ENCODE results near the gene EFCC1. TPM values are rescaled to one million over a fixed set of nuclear protein-coding genes. Genes with fewer than 3 reads are reported as not detected.

EFCC1 gene
- total RNA-seq, 1 donor from 2014 or later, result 0.21 TPM

DNA sequence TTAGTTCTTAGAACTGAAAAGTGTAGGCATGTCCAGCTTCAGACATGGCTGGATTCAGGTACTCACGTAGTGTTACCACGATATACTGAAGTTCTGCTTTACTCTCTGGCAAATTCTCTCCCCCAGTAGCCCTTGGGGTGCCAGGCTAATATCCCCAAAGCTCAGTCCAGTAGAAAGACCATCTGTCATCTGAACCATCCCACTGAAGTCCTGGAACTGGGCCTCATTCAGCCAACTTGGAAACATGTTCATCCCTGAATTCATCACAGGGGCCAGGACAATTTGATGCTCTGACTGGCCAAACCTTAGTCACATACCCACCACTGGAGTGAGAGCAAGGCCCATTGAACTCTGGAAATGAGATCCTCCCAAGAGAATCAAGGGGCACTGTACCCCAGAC is 8.2 kb downstream of the EFCC1 start:
- Mint-ChIP-seq H3K36me3 (ENCODE audit: low read depth) (no peaks in the 10 kb centered on the region), H3K4me1 (ENCODE audit: low read depth) (peaks cover 29% of the 10 kb centered on the region), H3K4me3 (no peak overlapping the region), H3K27me3 (ENCODE audit: insufficient read depth) (peaks cover 7% of the 10 kb centered on the region), H3K27ac (no peak overlapping the region), H3K9me3 (no peaks in the 10 kb centered on the region)
- intact Hi-C loops (cut with micrococcal nuclease), result no loop called here
- DNase-seq (ENCODE audit: low spot score), result no peak

DNA sequence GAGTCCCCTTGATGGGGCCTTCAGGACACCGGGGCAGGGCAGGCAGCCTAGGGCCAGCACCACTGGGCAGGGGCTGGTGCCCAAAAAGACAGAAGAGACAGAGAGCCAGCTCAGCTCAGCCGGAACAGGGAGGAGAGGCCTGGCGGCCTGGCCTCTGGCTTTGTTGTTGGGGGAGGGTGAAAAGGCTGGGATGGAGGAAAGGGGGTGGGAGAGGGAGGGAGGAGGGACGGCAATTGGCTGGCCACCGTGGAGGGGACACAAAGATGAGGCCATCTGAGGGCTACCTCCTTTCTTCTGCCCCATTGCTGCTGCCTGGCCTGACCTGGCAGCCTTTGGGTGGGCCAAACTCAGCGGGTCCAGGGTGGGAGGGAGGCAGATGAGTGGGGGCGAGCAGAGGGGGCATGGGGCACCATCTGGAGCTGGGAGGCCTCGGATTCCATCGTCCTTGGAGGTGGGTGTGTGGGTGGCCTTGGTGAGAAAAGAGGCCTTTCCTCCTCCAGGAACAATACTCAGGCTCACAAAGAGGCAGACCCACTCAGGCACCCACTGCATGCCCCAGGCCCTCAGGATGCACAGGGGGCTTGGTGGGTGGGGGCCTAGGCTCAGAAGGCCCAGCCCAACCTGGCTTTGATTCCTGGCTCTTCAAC is 9.3 kb downstream of the EFCC1 start:
- Mint-ChIP-seq H3K27me3 (ENCODE audit: insufficient read depth) (peaks cover 2% of the 10 kb centered on the region), H3K9me3 (no peaks in the 10 kb centered on the region), H3K36me3 (ENCODE audit: low read depth) (no peaks in the 10 kb centered on the region), H3K27ac (no peak overlapping the region), H3K4me1 (ENCODE audit: low read depth) (peaks cover 32% of the 10 kb centered on the region), H3K4me3 (no peak overlapping the region)
- DNase-seq (ENCODE audit: low spot score), result no peak
- intact Hi-C loops (cut with micrococcal nuclease), result no loop called here

DNA sequence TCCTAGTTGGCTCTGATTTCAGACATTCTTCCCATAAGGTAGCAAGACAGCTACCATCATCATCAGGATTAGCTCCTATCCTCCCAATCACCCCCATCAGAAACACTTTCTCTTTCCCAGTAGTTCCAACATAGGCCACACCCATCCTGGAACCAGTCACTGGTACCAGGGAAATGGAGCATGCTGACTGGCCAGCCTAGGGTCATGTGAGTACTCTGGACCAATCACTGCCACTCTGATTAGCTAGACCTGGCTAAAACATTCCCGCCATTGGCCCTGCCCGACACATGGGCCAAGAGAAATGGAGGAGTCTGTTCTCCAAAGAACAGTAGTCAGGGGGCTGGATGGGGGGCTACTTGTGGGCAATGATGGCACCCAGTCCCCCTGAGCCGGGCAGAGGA is 12.4 kb downstream of the EFCC1 start:
- H3K36me3 Mint-ChIP-seq (ENCODE audit: low read depth), result peaks cover 2% of the 10 kb centered on the region
- H3K27ac Mint-ChIP-seq, result no peak overlapping the region
- H3K4me1 Mint-ChIP-seq (ENCODE audit: low read depth), result peaks cover 45% of the 10 kb centered on the region
- no peak for DNase-seq (ENCODE audit: low spot score)
- peaks cover 2% of the 10 kb centered on the region for H3K27me3 Mint-ChIP-seq (ENCODE audit: insufficient read depth)
- H3K9me3 Mint-ChIP-seq, result no peaks in the 10 kb centered on the region
- no peak overlapping the region for H3K4me3 Mint-ChIP-seq
- intact Hi-C loops (cut with micrococcal nuclease), result no loop called here

- H3K27ac Mint-ChIP-seq, result no peak overlapping the region
Observed at GRCh38 chr3:129014148-129014547, 13.0 kb downstream of the EFCC1 start.

GRCh38 chr3:129014793-129015345 is 13.8 kb downstream of the EFCC1 start:
- Mint-ChIP-seq H3K27me3 (ENCODE audit: insufficient read depth) (peaks cover 2% of the 10 kb centered on the region), H3K4me1 (ENCODE audit: low read depth) (peaks cover 46% of the 10 kb centered on the region)

More at GRCh38 chr3:129014148-129014547, 13.0 kb downstream of the EFCC1 start:
- intact Hi-C loops (cut with micrococcal nuclease), result no loop called here
- Mint-ChIP-seq H3K9me3 (no peaks in the 10 kb centered on the region), H3K36me3 (ENCODE audit: low read depth) (peaks cover 2% of the 10 kb centered on the region), H3K4me3 (no peak overlapping the region), H3K27me3 (ENCODE audit: insufficient read depth) (peaks cover 2% of the 10 kb centered on the region), H3K4me1 (ENCODE audit: low read depth) (peaks cover 48% of the 10 kb centered on the region)
- no peak for DNase-seq (ENCODE audit: low spot score)

DNA sequence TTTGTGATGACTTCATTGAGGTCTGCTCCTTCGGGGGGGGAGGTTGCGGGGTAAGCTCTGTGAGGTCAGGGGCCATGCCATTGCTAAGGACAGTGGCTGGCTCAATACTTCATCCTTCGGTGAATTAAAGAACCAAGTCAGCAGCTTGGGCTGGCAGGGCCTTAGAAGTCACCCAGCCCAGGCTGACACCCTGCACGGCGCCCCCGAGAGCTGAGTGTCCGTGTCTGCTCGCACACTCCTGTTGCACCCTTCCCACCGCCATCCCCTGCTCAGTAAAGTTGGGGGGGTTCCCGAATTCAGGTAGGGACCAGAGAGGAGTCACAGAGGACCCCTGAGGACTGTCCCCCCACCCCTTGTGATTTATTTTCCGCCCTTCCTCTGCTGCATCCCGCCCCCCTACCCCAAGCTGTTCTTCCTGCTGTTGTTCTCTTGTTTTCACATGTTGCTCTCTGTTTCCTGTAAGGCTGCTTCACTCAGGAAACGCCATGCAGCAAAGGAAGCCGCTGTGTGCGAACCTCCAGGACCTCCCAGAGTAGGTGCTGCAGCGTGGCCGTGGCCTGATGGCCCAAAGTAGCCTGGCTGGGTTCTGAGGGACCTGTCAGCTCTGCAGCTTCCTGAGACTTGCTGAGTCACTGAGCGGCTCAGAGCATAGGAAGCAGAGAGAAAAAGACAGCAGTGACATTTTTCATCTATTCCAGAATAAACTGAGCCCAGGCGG is 14.4 kb downstream of the EFCC1 start:
- Mint-ChIP-seq H3K27me3 (ENCODE audit: insufficient read depth) (peaks cover 2% of the 10 kb centered on the region), H3K36me3 (ENCODE audit: low read depth) (peaks cover 2% of the 10 kb centered on the region), H3K27ac (peak overlapping the region; percentile 91), H3K9me3 (no peaks in the 10 kb centered on the region), H3K4me1 (ENCODE audit: low read depth) (peaks cover 46% of the 10 kb centered on the region), H3K4me3 (peak overlapping the region; percentile 71)
- intact Hi-C loops (cut with micrococcal nuclease), result loop anchor here (1.0 kb wide), 3 partner anchors 12 to 45 kb away; no protein-coding TSS in a partner anchor
- DNase-seq (ENCODE audit: low spot score), result peak; percentile 22

More at GRCh38 chr3:129014793-129015345, 13.8 kb downstream of the EFCC1 start:
- intact Hi-C loops (cut with micrococcal nuclease), result no loop called here
- no peaks in the 10 kb centered on the region for H3K9me3 Mint-ChIP-seq
- H3K36me3 Mint-ChIP-seq (ENCODE audit: low read depth), result peaks cover 2% of the 10 kb centered on the region
- H3K4me3 Mint-ChIP-seq, result no peak overlapping the region
- no peak for DNase-seq (ENCODE audit: low spot score)
- peak overlapping the region; percentile 80 for H3K27ac Mint-ChIP-seq

GRCh38 chr3:129016356-129016719 is 15.2 kb downstream of the EFCC1 start:
- Mint-ChIP-seq H3K36me3 (ENCODE audit: low read depth) (peaks cover 2% of the 10 kb centered on the region), H3K9me3 (no peaks in the 10 kb centered on the region), H3K4me1 (ENCODE audit: low read depth) (peaks cover 46% of the 10 kb centered on the region), H3K27me3 (ENCODE audit: insufficient read depth) (peaks cover 2% of the 10 kb centered on the region), H3K4me3 (peak overlapping the region; percentile 71), H3K27ac (peak overlapping the region; percentile 91)
- intact Hi-C loops (cut with micrococcal nuclease), result loop anchor here (1.0 kb wide), 3 partner anchors 11 to 46 kb away; no protein-coding TSS in a partner anchor
- peak; percentile 31 for DNase-seq (ENCODE audit: low spot score)

DNA sequence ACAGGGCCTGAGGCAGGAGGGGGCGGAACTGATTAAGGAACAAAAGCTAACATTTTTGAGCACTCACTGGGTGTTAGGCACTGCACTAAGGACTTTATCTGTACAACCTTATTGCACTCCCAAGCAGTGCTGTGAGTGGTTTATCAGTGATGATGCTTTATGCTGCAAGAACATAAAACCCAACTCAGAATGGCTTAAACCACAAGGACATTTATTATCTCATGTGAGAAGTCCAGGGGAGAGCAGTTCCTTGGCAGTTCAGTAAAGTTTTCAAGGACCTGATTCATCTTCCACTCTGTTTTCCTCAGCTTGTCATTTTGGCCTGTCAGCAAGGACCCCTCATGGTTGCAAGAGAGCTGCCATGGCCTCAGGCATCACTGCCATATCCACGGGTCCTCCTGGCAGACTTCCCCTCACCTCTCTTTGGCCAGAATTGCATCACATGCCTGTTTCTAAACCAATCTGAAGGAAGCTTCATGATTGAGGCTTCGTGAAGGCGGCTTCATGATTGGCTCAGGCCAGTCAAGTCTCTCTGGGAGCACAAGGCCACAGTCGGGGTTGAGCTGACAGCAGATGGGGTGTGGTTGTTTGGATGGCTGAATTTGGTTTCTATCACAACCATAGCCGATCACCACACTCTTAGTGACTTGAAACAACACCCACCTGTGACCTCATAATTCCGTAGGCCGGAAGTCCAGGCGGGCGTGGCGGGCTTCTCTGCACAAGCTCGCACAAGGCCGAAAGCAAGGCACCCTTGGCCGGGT is 15.8 kb downstream of the EFCC1 start:
- no peak overlapping the region for H3K4me3 Mint-ChIP-seq
- no peak for DNase-seq (ENCODE audit: low spot score)
- peaks cover 2% of the 10 kb centered on the region for H3K36me3 Mint-ChIP-seq (ENCODE audit: low read depth)
- intact Hi-C loops (cut with micrococcal nuclease), result loop anchor here (1.0 kb wide), 3 partner anchors 10 to 47 kb away; no protein-coding TSS in a partner anchor
- peaks cover 46% of the 10 kb centered on the region for H3K4me1 Mint-ChIP-seq (ENCODE audit: low read depth)
- H3K9me3 Mint-ChIP-seq, result no peaks in the 10 kb centered on the region
- peak overlapping the region; percentile 91 for H3K27ac Mint-ChIP-seq
- H3K27me3 Mint-ChIP-seq (ENCODE audit: insufficient read depth), result peaks cover 2% of the 10 kb centered on the region

DNA sequence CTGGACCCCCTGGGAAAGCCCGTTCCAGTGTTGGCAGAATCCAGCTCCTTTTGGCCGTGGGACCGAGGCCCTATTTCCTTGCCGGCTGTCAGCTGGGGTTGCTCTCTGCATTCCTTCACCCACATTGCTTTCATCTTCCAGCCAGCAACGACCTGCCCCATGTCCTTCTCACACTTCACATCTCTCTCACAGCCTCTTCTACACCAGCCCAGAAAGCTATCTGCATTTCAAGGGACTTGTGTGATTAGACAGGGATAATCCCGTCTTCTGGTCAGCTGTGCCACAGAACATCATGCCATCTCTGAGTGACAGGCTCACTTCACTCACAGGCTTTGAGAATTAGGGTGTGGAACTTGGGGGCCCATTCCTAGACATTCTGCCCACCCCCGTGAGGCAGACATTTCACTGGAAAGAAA is 16.4 kb downstream of the EFCC1 start:
- peak overlapping the region; percentile 61 for H3K27ac Mint-ChIP-seq

DNA sequence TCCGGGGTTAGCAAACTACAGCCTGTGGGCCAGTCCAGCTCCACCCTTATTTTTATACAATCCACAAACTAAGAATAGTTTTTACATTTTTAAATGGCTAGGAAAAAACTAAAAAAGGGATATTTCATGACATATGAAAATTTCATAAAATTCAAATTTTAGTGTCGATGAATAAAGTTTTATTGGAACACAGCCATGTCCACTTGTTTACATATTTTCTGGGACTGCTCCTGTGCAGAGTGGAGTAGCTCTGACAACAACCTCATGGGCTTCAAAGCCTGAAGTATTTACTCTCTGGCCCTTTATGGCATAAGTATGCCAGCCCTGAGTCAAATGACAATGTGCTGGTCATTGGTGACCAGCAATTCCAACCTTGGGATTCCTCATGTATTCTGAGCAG is 17.2 kb downstream of the EFCC1 start:
- no peak overlapping the region for H3K4me3 Mint-ChIP-seq
- intact Hi-C loops (cut with micrococcal nuclease), result no loop called here
- peaks cover 39% of the 10 kb centered on the region for H3K4me1 Mint-ChIP-seq (ENCODE audit: low read depth)
- peaks cover 2% of the 10 kb centered on the region for H3K36me3 Mint-ChIP-seq (ENCODE audit: low read depth)
- peaks cover 5% of the 10 kb centered on the region for H3K27me3 Mint-ChIP-seq (ENCODE audit: insufficient read depth)
- DNase-seq (ENCODE audit: low spot score), result no peak
- H3K27ac Mint-ChIP-seq, result no peak overlapping the region
- H3K9me3 Mint-ChIP-seq, result no peaks in the 10 kb centered on the region

More for the DNA sequence above, 16.4 kb downstream of the EFCC1 start:
- DNase-seq (ENCODE audit: low spot score), result no peak
- intact Hi-C loops (cut with micrococcal nuclease), result no loop called here
- H3K4me3 Mint-ChIP-seq, result no peak overlapping the region
- peaks cover 2% of the 10 kb centered on the region for H3K27me3 Mint-ChIP-seq (ENCODE audit: insufficient read depth)
- peaks cover 2% of the 10 kb centered on the region for H3K36me3 Mint-ChIP-seq (ENCODE audit: low read depth)
- peaks cover 43% of the 10 kb centered on the region for H3K4me1 Mint-ChIP-seq (ENCODE audit: low read depth)
- no peaks in the 10 kb centered on the region for H3K9me3 Mint-ChIP-seq

DNA sequence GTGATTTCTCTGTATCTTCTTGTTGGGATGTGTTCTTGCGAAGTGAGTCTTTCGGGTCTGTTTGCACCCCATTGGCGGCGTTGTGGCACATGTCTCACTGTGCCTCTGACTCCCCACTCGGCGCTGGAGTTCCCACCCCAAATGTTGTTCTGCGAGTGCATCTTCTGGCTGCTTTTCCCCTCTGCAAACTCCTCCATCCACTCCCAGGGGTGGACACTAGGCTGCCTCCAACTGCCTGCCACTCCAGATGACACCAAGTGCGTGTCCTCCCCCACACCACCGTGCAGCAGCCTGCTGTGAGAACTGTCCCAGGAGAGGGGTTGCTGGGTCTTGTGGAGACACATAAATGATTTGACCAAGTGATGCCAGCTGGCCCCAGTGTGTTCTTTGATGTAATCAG is 17.6 kb downstream of the EFCC1 start:
- peaks cover 39% of the 10 kb centered on the region for H3K4me1 Mint-ChIP-seq (ENCODE audit: low read depth)
- intact Hi-C loops (cut with micrococcal nuclease), result no loop called here
- no peaks in the 10 kb centered on the region for H3K9me3 Mint-ChIP-seq
- no peak for DNase-seq (ENCODE audit: low spot score)
- peak overlapping the region; percentile 23 for H3K27ac Mint-ChIP-seq
- H3K4me3 Mint-ChIP-seq, result no peak overlapping the region
- peaks cover 5% of the 10 kb centered on the region for H3K27me3 Mint-ChIP-seq (ENCODE audit: insufficient read depth)
- H3K36me3 Mint-ChIP-seq (ENCODE audit: low read depth), result peaks cover 2% of the 10 kb centered on the region

GRCh38 chr3:129019266-129019665 is 18.2 kb downstream of the EFCC1 start:
- H3K9me3 Mint-ChIP-seq, result no peaks in the 10 kb centered on the region
- no peak for DNase-seq (ENCODE audit: low spot score)
- H3K27ac Mint-ChIP-seq, result no peak overlapping the region
- peaks cover 5% of the 10 kb centered on the region for H3K27me3 Mint-ChIP-seq (ENCODE audit: insufficient read depth)
- H3K36me3 Mint-ChIP-seq (ENCODE audit: low read depth), result peaks cover 2% of the 10 kb centered on the region
- no peak overlapping the region for H3K4me3 Mint-ChIP-seq
- peaks cover 39% of the 10 kb centered on the region for H3K4me1 Mint-ChIP-seq (ENCODE audit: low read depth)
- intact Hi-C loops (cut with micrococcal nuclease), result no loop called here

Data from activated T-helper 1 cell treated with anti-CD3 and anti-CD28 coated beads, Interleukin-12 subunit alpha, Interleukin-12 subunit beta, Interleukin-2, Interleukin-4 antibody, amounts not matched to agents 30 ng/mL and 10 ng/mL and 1 ng/mL, durations not matched to agents 14 hours and 24 hours and 36 hours (primary cell).